Heart right ventricle (tissue), 16 donors: ENCODE data around the gene HS6ST1. TPM values are rescaled to one million over a fixed set of nuclear protein-coding genes. Genes with fewer than 3 reads are reported as not detected.

Experiments
- ATAC-seq, 8 donors: fragments of 200-7000 bp; cut with Tn5 transposase; one replicate each; pipeline ENCODE4 v1.9.1; 2020; ENCODE audit warnings: mild to moderate bottlenecking in 8 of 8, moderate library complexity in 8 of 8, moderate number of reproducible peaks in 1 of 8
- DNase-seq, 2 donors: peaks; one replicate each; pipeline ENCODE4 v3.0.0-alpha.2; 2020
- H3K27ac ChIP-seq, 10 donors: fragments of 200-600 bp; sonication (generic) in 2 of 10; one replicate each; pipeline versions ENCODE4 v1.5.0 to v1.8.0; 2020 to 2022; ENCODE audit warnings: mild to moderate bottlenecking in 3 of 10
- H3K27me3 ChIP-seq, 7 donors: fragments of 200-600 bp; one replicate each; pipeline ENCODE4 v1.8.0; 2021 to 2022; ENCODE audit warnings: mild to moderate bottlenecking in 2 of 7
- H3K36me3 ChIP-seq, 9 donors: fragments of 200-600 bp; sonication (generic) in 1 of 9; one replicate each; pipeline versions ENCODE4 v1.5.0 to v1.8.0; 2020 to 2022; ENCODE audit warnings: mild to moderate bottlenecking in 2 of 9
- H3K4me1 ChIP-seq, 9 donors: fragments of 200-600 bp; sonication (generic) in 1 of 9; one replicate each; pipeline versions ENCODE4 v1.5.0 to v1.8.0; 2020 to 2022; ENCODE audit warnings: mild to moderate bottlenecking in 4 of 9
- H3K4me3 ChIP-seq, 10 donors: fragments of 200-600 bp; sonication (generic) in 2 of 10; one replicate each; pipeline versions ENCODE4 v1.5.0 to v1.8.0; 2020 to 2022; ENCODE audit warnings: mild to moderate bottlenecking in 7 of 10, moderate library complexity in 2 of 10
- H3K9me3 ChIP-seq, 11 donors: fragments of 200-600 bp in 10 of 11; sonication (generic) in 2 of 11; one replicate each; pipeline versions ENCODE4 v1.5.0 to v1.8.0; 2013 to 2022; ENCODE audit warnings: mild to moderate bottlenecking in 2 of 11, control low read depth in 1 of 11, moderate library complexity in 1 of 11
- WGBS, 2 donors: extraction: QIAGEN DNeasy Blood & Tissue Kit; methylation state at CpG; one replicate each; pipeline ENCODE4 v1.1.7; 2013; ENCODE audit warnings: inconsistent platforms in 1 of 2; 5-methylcytosine and 5-hydroxymethylcytosine counted together
- intact Hi-C, 10 donors: fragments of 100-400 bp; cut with DNase I; formaldehyde crosslinking; loops; one replicate each; pipeline versions ENCODE4 v1.11.1 to v1.14.2; 2022
- polyA plus RNA-seq, 2 donors: library from polyadenylated mRNA; stranded (reverse); fragments of 200-250 nt; gene quantifications; one replicate each; pipeline ENCODE4 v1.2.3, GENCODE V29; 2013
- total RNA-seq, 10 donors: library from RNA; stranded (reverse); fragmentation: NEBNext Ultra II Directional in 3 of 10; extraction: Animal tissue kit (Norgen Biotek cat#: 25700) in 3 of 10; gene quantifications; one replicate each; pipeline versions ENCODE4 v1.2.1 to v1.2.4, GENCODE V29; 2021 to 2023
- TF ChIP-seq, protein P1 (sequence below), 9 donors: fragments of 200-600 bp; sonication (generic) in 2 of 9; IDR thresholded peaks; one replicate each; pipeline versions ENCODE4 v1.5.0 to v1.8.0; 2021 to 2022; ENCODE audit warnings: antibody characterized with exemption in 9 of 9, mild to moderate bottlenecking in 5 of 9, moderate library complexity in 1 of 9
- donor health status: Arrhythmogenic right ventricular cardiomyopathy.
- donor health status: ischemic (EF 13 %, LVEDD 7.1; RV severe dilation, severe dysfunction).
- donor health status: healthy with polysubstance abuse.
- donor health status: DM: no; HTN: yes; CAD: no.
- donor health status: DM: no; HTN: no; CAD: no.
- donor health status: ischemic (EF 25% LVEDD 6.9; RV normal size, moderate dysfunction).
- donor health status: ischemic (EF 25% LVEDD 5.7; RV mildly dilated, moderate dysfunction).
- donor health status: healthy.
- donor health status: DM: yes; HTN: yes; CAD: no.
- donor health status: Ischemic cardiomyopathy.
- donor health status: ischemic (EF 35%, LVEDD 5.7; RV mildly dilated, moderate dysfunction).
- donor health status: nonischemic (EF 11% LVEDD 7.7; RV severe dilation, severe dysfunction).
- donor health status: DM: yes; HTN: yes; CAD: no.
- donor health status: PGD.
- donor health status: ischemic (EF 29% LVEDD 5.4; RV normal size, mild dysfunction).
- donor health status: nonischemic (EF 23%, LVEDD 6.1; RV moderate dilation, normal function).

The HS6ST1 gene
- total and polyA plus RNA-seq, 12 donors: 10.5 to 51.6 (median 18.2) TPM

DNA sequence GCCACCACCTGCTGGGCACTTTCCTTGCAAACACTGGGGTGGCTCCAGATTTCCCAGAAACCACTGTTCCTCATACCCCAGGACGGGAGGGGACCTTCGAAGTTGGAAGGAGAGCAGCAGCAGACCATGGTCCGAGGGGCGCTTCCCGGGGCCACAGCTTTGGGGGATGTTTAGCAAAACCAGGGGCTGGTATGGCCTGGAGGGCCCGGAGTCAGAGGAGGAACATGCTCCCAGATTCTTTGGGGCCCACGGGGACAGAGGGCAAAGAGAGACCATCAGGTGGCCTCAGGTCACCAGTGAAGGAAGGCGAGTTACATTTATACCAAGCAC lies 25.3 kb downstream of the HS6ST1 start:
- Histone ChIP-seq H3K27ac (peak overlapping the region in 2 of 10 donors; percentile 41 to 58), H3K9me3 (no peaks in the 10 kb centered on the region)

DNA sequence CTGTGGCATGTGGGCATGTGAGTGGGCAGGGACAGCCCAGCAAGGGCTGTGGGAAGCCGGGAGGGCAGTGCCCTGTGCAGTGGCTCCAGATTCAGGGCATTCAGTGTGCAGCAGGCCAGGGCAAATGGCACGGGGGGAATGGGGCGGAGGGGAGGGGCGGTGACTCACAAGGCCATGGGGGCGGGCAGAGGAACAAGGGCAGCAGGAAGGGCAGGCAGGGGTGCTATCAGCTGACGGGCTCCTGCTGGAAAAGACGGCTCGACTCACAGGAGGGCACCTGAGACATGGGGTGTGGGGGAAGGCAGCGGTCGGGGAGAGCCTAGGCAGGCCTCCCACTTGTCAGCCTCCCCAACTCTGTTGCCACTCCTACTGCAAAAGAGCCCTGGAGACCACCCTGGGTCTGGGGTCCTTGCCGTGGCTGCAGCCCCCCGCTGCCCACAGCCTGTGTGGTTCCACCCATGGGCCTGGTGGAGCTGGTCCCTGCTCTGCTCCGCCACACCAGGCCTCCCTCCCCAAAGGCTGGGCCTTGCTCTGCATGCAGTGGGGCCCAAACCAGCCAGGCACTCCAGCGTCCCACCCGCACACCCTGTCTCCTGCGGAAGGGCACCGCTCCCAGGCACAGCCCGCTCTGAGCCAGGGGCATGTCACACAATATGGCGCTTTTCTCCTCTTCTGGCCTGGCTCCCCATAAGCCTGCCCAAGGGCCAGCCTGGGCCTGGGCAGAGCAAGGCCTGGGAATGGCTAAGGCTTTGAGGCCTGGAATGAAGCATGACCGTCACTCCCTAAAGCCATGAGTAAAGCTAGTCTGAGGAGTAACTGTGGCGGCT lies 25.9 kb downstream of the HS6ST1 start:
- intact Hi-C loops: loop anchor here in 2 of 10 donors (10.0 kb wide), 2 partner anchors 98 to 118 kb away; no protein-coding TSS in a partner anchor
- peak overlapping the region in 5 of 10 donors; percentile 15 to 58 (median 41) for H3K27ac ChIP-seq

More for the DNA sequence above, 25.3 kb downstream of the HS6ST1 start:
- DNase-seq: no peak
- Histone ChIP-seq H3K36me3 (peaks cover 0 to 5% (median 0%) of the 10 kb centered on the region in 9 donors), H3K4me1 (peaks cover 0 to 50% (median 16%) of the 10 kb centered on the region in 9 donors), H3K4me3 (no peak overlapping the region), H3K27me3 (no peaks in the 10 kb centered on the region)
- intact Hi-C loops: loop anchor here in 2 of 10 donors (10.0 kb wide), 2 partner anchors 99 to 119 kb away; no protein-coding TSS in a partner anchor
- TF ChIP-seq, protein P1, sequence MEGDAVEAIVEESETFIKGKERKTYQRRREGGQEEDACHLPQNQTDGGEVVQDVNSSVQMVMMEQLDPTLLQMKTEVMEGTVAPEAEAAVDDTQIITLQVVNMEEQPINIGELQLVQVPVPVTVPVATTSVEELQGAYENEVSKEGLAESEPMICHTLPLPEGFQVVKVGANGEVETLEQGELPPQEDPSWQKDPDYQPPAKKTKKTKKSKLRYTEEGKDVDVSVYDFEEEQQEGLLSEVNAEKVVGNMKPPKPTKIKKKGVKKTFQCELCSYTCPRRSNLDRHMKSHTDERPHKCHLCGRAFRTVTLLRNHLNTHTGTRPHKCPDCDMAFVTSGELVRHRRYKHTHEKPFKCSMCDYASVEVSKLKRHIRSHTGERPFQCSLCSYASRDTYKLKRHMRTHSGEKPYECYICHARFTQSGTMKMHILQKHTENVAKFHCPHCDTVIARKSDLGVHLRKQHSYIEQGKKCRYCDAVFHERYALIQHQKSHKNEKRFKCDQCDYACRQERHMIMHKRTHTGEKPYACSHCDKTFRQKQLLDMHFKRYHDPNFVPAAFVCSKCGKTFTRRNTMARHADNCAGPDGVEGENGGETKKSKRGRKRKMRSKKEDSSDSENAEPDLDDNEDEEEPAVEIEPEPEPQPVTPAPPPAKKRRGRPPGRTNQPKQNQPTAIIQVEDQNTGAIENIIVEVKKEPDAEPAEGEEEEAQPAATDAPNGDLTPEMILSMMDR (IDR thresholded peaks at IDR 0.05): peak in 3 of 9 donors; percentile 10 to 29 (median 14)
- peak in 1 of 8 donors; percentile 23 for ATAC-seq
- 88 to 93% methylated on average over 8 of the region's 8 CpGs for WGBS, 2 donors

DNA sequence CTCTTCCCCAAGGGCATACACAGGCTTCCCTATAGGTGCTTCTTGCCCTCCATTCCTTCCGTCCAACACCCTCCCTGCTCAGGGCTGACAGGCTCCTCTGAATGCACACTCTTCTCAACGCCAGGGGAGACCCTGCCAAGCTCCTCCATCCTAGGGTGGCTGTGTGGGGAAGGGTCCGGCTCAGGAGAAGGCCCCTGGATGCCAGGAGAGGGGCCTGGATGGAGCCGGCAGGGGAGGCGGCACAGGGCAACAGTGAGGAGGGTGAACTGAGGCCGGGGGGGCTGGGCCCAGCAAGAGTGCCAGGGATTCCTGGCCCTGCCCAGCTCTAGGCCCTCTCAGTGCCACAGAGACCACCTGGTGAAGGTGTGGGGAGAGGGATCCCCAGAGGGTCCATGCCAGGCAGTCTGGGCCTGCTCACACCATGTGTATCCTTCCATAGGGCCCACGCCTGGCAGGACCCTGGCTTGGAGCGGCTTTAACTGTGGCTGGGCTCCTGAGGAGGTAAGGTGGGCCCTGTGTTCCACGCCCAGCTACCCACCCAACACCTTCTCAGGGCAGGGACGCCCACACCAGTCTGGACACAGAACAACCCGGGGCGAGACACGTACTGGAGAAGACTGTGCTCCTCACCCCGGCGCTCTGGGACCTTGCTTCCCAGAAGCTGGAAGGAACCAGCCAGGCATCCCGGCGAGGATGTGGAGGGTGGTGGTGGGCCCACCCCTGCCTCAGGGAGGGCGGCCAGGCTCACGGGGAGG lies 26.6 kb downstream of the HS6ST1 start:
- ATAC-seq (peak in 2 of 8 donors; percentile 2 to 20), DNase-seq (no peak)
- peaks cover 0 to 63% (median 27%) of the 10 kb centered on the region in 9 donors for H3K4me1 ChIP-seq
- no peaks in the 10 kb centered on the region for H3K27me3 ChIP-seq
- intact Hi-C loops: loop anchor here in 2 of 10 donors (10.0 kb wide), 2 partner anchors 97 to 117 kb away; no protein-coding TSS in a partner anchor
- H3K4me3 ChIP-seq: no peak overlapping the region
- no peaks in the 10 kb centered on the region for H3K9me3 ChIP-seq
- peaks cover 0 to 5% (median 0%) of the 10 kb centered on the region in 9 donors for H3K36me3 ChIP-seq
- TF ChIP-seq, protein P1 (IDR thresholded peaks at IDR 0.05): no peak
- peak overlapping the region in 1 of 10 donors; percentile 41 for H3K27ac ChIP-seq
- 93 to 95% methylated on average over 19 of the region's 19 CpGs for WGBS, 2 donors

More for the DNA sequence above, 25.9 kb downstream of the HS6ST1 start:
- Histone ChIP-seq H3K9me3 (no peaks in the 10 kb centered on the region), H3K27me3 (no peaks in the 10 kb centered on the region), H3K4me3 (no peak overlapping the region), H3K36me3 (peaks cover 0 to 5% (median 0%) of the 10 kb centered on the region in 9 donors), H3K4me1 (peaks cover 0 to 55% (median 19%) of the 10 kb centered on the region in 9 donors)
- peak in 1 of 2 donors; percentile 39 for DNase-seq
- TF ChIP-seq, protein P1 (IDR thresholded peaks at IDR 0.05): no peak
- peak; percentile 19 to 74 (median 58) for ATAC-seq
- 79 to 80% methylated on average over 21 of the region's 21 CpGs for WGBS, 2 donors
